ENCODE measurements around the gene ASXL1.
"Not testable (repeated sequence)": the region's sequence is repeated elsewhere in the genome, so short reads cannot be mapped to it uniquely, and the experiment has no call there.

The ASXL1 gene

GRCh38 chr20:32380745-32381144 is 22.6 kb downstream of the ASXL1 start:
- DNase-seq (ENCODE audit: low spot score) (no peak), ATAC-seq (ENCODE audit: low read depth) (0 out of 3 replicates have a peak, but pooled peaks have one; percentile 5)
- H3K4me3 ChIP-seq (ENCODE audit: severe bottlenecking) = no peak overlapping the region
- no peaks in the 10 kb centered on the region for H3K4me1 ChIP-seq (ENCODE audit: insufficient read depth, poor library complexity, severe bottlenecking)
- H3K36me3 ChIP-seq (ENCODE audit: low read depth) = peaks cover 70% of the 10 kb centered on the region
- H3K9me3 ChIP-seq (ENCODE audit: severe bottlenecking) = no peaks in the 10 kb centered on the region
- no peaks in the 10 kb centered on the region for H3K27me3 ChIP-seq (ENCODE audit: insufficient read depth, poor library complexity, severe bottlenecking)
- no peak for TF ChIP-seq CTCF (IDR thresholded peaks at IDR 0.05; ENCODE audit: poor library complexity, severe bottlenecking)
- H3K27ac ChIP-seq (ENCODE audit: poor library complexity, severe bottlenecking) = no peak overlapping the region

- peaks cover 65% of the 10 kb centered on the region for H3K36me3 ChIP-seq (ENCODE audit: low read depth)
- no peak for TF ChIP-seq CTCF (IDR thresholded peaks at IDR 0.05; ENCODE audit: poor library complexity, severe bottlenecking)
- no peaks in the 10 kb centered on the region for H3K9me3 ChIP-seq (ENCODE audit: severe bottlenecking)
These were observed 24.2 kb downstream of the ASXL1 start for GRCh38 chr20:32382102-32382950.

GRCh38 chr20:32383441-32383840 is 25.3 kb downstream of the ASXL1 start:
- H3K27ac ChIP-seq (ENCODE audit: poor library complexity, severe bottlenecking); ATAC-seq (ENCODE audit: low read depth); H3K9me3 ChIP-seq (ENCODE audit: severe bottlenecking); DNase-seq (ENCODE audit: low spot score); H3K4me1 ChIP-seq (ENCODE audit: insufficient read depth, poor library complexity, severe bottlenecking); H3K27me3 ChIP-seq (ENCODE audit: insufficient read depth, poor library complexity, severe bottlenecking); H3K4me3 ChIP-seq (ENCODE audit: severe bottlenecking): not testable (repeated sequence)
- peaks cover 65% of the 10 kb centered on the region for H3K36me3 ChIP-seq (ENCODE audit: low read depth)

More at GRCh38 chr20:32382102-32382950, 24.2 kb downstream of the ASXL1 start:
- no peak overlapping the region for H3K27ac ChIP-seq (ENCODE audit: poor library complexity, severe bottlenecking)
- ATAC-seq (ENCODE audit: low read depth) (no peak), DNase-seq (ENCODE audit: low spot score) (no peak)
- H3K4me3 ChIP-seq (ENCODE audit: severe bottlenecking) = no peak overlapping the region
- no peaks in the 10 kb centered on the region for H3K4me1 ChIP-seq (ENCODE audit: insufficient read depth, poor library complexity, severe bottlenecking)
- no peaks in the 10 kb centered on the region for H3K27me3 ChIP-seq (ENCODE audit: insufficient read depth, poor library complexity, severe bottlenecking)

- no peak overlapping the region for H3K4me3 ChIP-seq (ENCODE audit: severe bottlenecking)
- peaks cover 68% of the 10 kb centered on the region for H3K36me3 ChIP-seq (ENCODE audit: low read depth)
- no peaks in the 10 kb centered on the region for H3K9me3 ChIP-seq (ENCODE audit: severe bottlenecking)
- no peaks in the 10 kb centered on the region for H3K27me3 ChIP-seq (ENCODE audit: insufficient read depth, poor library complexity, severe bottlenecking)
- no peak for TF ChIP-seq CTCF (IDR thresholded peaks at IDR 0.05; ENCODE audit: poor library complexity, severe bottlenecking)
- no peak overlapping the region for H3K27ac ChIP-seq (ENCODE audit: poor library complexity, severe bottlenecking)
- no peaks in the 10 kb centered on the region for H3K4me1 ChIP-seq (ENCODE audit: insufficient read depth, poor library complexity, severe bottlenecking)
- ATAC-seq (ENCODE audit: low read depth) (no peak), DNase-seq (ENCODE audit: low spot score) (no peak)
These were observed 27.4 kb downstream of the ASXL1 start for GRCh38 chr20:32385541-32385940.

GRCh38 chr20:32386091-32386490 is 28.0 kb downstream of the ASXL1 start:
- ATAC-seq (ENCODE audit: low read depth) = no peak
- no peak for TF ChIP-seq CTCF (IDR thresholded peaks at IDR 0.05; ENCODE audit: poor library complexity, severe bottlenecking)
- H3K27me3 ChIP-seq (ENCODE audit: insufficient read depth, poor library complexity, severe bottlenecking) = no peaks in the 10 kb centered on the region
- no peak for DNase-seq (ENCODE audit: low spot score)
- H3K27ac ChIP-seq (ENCODE audit: poor library complexity, severe bottlenecking) = no peak overlapping the region
- no peaks in the 10 kb centered on the region for H3K9me3 ChIP-seq (ENCODE audit: severe bottlenecking)
- H3K4me3 ChIP-seq (ENCODE audit: severe bottlenecking) = no peak overlapping the region
- no peaks in the 10 kb centered on the region for H3K4me1 ChIP-seq (ENCODE audit: insufficient read depth, poor library complexity, severe bottlenecking)
- H3K36me3 ChIP-seq (ENCODE audit: low read depth) = peaks cover 69% of the 10 kb centered on the region

Data from RWPE2 (cell line).